Neuronal stem cell (in vitro differentiated cells): ENCODE results near the gene PPFIA1.

ENCODE experiments used
- DNase-seq: peaks from one replicate; pipeline ENCODE4 v3.0.0-alpha.2; 2013; ENCODE audit warnings: low spot score
- H2AFZ ChIP-seq: one replicate; pipeline ENCODE4 v1.6.1; 2013; ENCODE audit warnings: mild to moderate bottlenecking, low read length, inconsistent platforms
- H2AK5ac ChIP-seq: 2 replicates; pipeline ENCODE4 v1.6.1; 2013; ENCODE audit warnings: low read depth, mild to moderate bottlenecking, inconsistent platforms, low read length, moderate library complexity, mixed read lengths
- H2BK120ac ChIP-seq: 2 replicates; pipeline ENCODE4 v1.6.1; 2013; ENCODE audit warnings: low read depth, mild to moderate bottlenecking, inconsistent platforms, low read length, moderate library complexity, mixed read lengths
- H2BK12ac ChIP-seq: one replicate; pipeline ENCODE4 v1.6.1; 2013; ENCODE audit warnings: low read length, inconsistent platforms
- H2BK15ac ChIP-seq: 2 replicates; pipeline ENCODE4 v1.6.1; 2013; ENCODE audit warnings: mild to moderate bottlenecking, low read length, inconsistent platforms, mixed read lengths
- H2BK5ac ChIP-seq: one replicate; pipeline ENCODE4 v1.6.1; 2013; ENCODE audit warnings: inconsistent platforms, mild to moderate bottlenecking, low read length, moderate library complexity
- H3K14ac ChIP-seq: one replicate; pipeline ENCODE4 v1.6.1; 2013; ENCODE audit warnings: low read length, inconsistent platforms
- H3K18ac ChIP-seq: 2 replicates; pipeline ENCODE4 v1.6.1; 2013; ENCODE audit warnings: low read length, inconsistent platforms
- H3K23ac ChIP-seq: 2 replicates; pipeline ENCODE4 v1.6.1; 2013; ENCODE audit warnings: low read depth, mild to moderate bottlenecking, mixed read lengths, low read length, inconsistent platforms; ENCODE audit not compliant: poor library complexity
- H3K27ac ChIP-seq: replicated peaks from 3 replicates; pipeline ENCODE4 v1.5.1; 2013; ENCODE audit warnings: low read length, inconsistent platforms
- H3K27me3 ChIP-seq, 3 experiments: 2 replicates each; pipeline ENCODE4 v1.6.1; 2013; ENCODE audit warnings: low read length in 3 of 3, mild to moderate bottlenecking in 2 of 3, inconsistent platforms in 1 of 3, low read depth in 1 of 3, mixed read lengths in 1 of 3, moderate library complexity in 1 of 3; ENCODE audit not compliant: control insufficient read depth in 3 of 3, insufficient read depth in 3 of 3
- H3K36me3 ChIP-seq, 2 donors: replicated peaks in 1 of 2; 2 replicates each; pipeline ENCODE4 v1.6.1; 2013; ENCODE audit warnings: low read length in 2 of 2; ENCODE audit not compliant: control insufficient read depth in 2 of 2, insufficient read depth in 2 of 2
- H3K4ac ChIP-seq: 2 replicates; pipeline ENCODE4 v1.6.1; 2013; ENCODE audit warnings: inconsistent platforms, mild to moderate bottlenecking, low read length, moderate library complexity
- H3K4me1 ChIP-seq, 2 donors: 1 replicate in 1 of 2; 2 replicates in 1 of 2; pipeline ENCODE4 v1.6.1; 2013; ENCODE audit warnings: low read length in 2 of 2, low read depth in 1 of 2; ENCODE audit not compliant: control insufficient read depth in 2 of 2, insufficient read depth in 1 of 2
- H3K4me2 ChIP-seq: one replicate; pipeline ENCODE4 v1.6.1; 2013; ENCODE audit warnings: mild to moderate bottlenecking, low read length, inconsistent platforms; ENCODE audit not compliant: insufficient read depth, poor library complexity, severe bottlenecking
- H3K4me3 ChIP-seq, 2 donors: 2 replicates each; pipeline ENCODE4 v1.5.1; 2013; ENCODE audit warnings: low read length in 2 of 2, mild to moderate bottlenecking in 2 of 2, inconsistent platforms in 1 of 2, moderate library complexity in 1 of 2
- H3K79me1 ChIP-seq: one replicate; pipeline ENCODE4 v1.6.1; 2013; ENCODE audit warnings: low read depth, mild to moderate bottlenecking, inconsistent platforms, low read length, moderate library complexity
- H3K9ac ChIP-seq: one replicate; pipeline ENCODE4 v1.6.1; 2013; ENCODE audit warnings: mild to moderate bottlenecking, low read depth, low read length, inconsistent platforms; ENCODE audit not compliant: poor library complexity
- H3K9me3 ChIP-seq, 2 donors: replicated peaks in 1 of 2; 2 replicates each; pipeline versions ENCODE3 to v1.6.1; 2013; ENCODE audit warnings: low read length in 2 of 2, mild to moderate bottlenecking in 2 of 2, inconsistent platforms in 1 of 2, low read depth in 1 of 2, mixed read lengths in 1 of 2, moderate library complexity in 1 of 2; ENCODE audit not compliant: control insufficient read depth in 2 of 2, insufficient read depth in 1 of 2
- H4K8ac ChIP-seq: one replicate; pipeline ENCODE4 v1.6.1; 2013; ENCODE audit warnings: low read depth, mild to moderate bottlenecking, inconsistent platforms, low read length, moderate library complexity
- H4K91ac ChIP-seq: one replicate; pipeline ENCODE4 v1.6.1; 2013; ENCODE audit warnings: low read length, low read depth, mild to moderate bottlenecking, inconsistent platforms; ENCODE audit not compliant: poor library complexity
- WGBS, 2 donors: extraction: QIAGEN DNeasy Blood & Tissue Kit; methylation state at CpG; one replicate each; pipeline ENCODE4 v1.1.7; 2013; ENCODE audit warnings: missing lambda C conversion rate in 2 of 2, mixed read lengths in 1 of 2; ENCODE audit not compliant: insufficient read length in 2 of 2, insufficient replicate concordance in 1 of 2; ENCODE audit errors: extremely low coverage in 2 of 2; 5-methylcytosine and 5-hydroxymethylcytosine counted together

The PPFIA1 gene

DNA sequence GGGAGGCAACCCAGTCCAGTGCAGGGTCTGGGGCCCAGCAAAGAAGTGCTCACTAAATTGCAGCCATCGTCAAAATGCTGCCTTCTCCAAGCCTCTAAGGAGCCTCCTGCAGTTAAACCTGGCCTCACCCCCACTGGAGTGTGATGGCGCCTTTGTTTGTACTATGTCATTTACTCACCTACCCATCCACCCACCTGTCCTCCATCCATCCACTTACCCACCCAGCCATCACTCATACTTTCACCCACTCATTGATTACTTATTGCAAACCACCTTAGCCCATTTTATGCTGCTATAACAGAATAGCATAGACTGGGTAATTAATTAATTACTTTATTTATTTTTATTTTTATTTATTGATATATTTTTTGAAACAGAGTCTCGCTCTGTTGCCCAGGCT lies 28.8 kb upstream of the PPFIA1 start:
- Histone ChIP-seq H2BK15ac (no peak overlapping the region), H3K79me1 (no peaks in the 10 kb centered on the region), H3K4me3 (no peak overlapping the region), H4K91ac (no peak overlapping the region), H3K18ac (no peak overlapping the region), H3K9me3 (no peaks in the 10 kb centered on the region), H4K8ac (no peak overlapping the region), H3K4ac (no peak overlapping the region), H3K9ac (no peak overlapping the region), H2BK5ac (no peak overlapping the region), H3K27me3 (peaks cover 0 to 19% (median 0%) of the 10 kb centered on the region in 3 experiments), H3K27ac (no peak overlapping the region), H3K14ac (no peak overlapping the region), H2AFZ (no peak overlapping the region), H3K4me1 (no peaks in the 10 kb centered on the region), H3K4me2 (no peak overlapping the region), H3K36me3 (no peaks in the 10 kb centered on the region), H2BK120ac (no peak overlapping the region), H3K23ac (no peak overlapping the region), H2BK12ac (no peak overlapping the region), H2AK5ac (no peak overlapping the region)
- no peak for DNase-seq
- no CpG with 5 or more reads among the region's 3 CpGs for WGBS, 2 donors

GRCh38 chr11:70242885-70243284 lies 27.6 kb upstream of the PPFIA1 start:
- Histone ChIP-seq H3K36me3 (no peaks in the 10 kb centered on the region), H2BK5ac (no peak overlapping the region), H3K4ac (no peak overlapping the region), H3K4me2 (no peak overlapping the region), H2BK120ac (no peak overlapping the region), H3K9me3 (no peaks in the 10 kb centered on the region), H3K14ac (no peak overlapping the region), H4K8ac (no peak overlapping the region), H3K9ac (no peak overlapping the region), H3K27ac (no peak overlapping the region), H4K91ac (no peak overlapping the region), H2AK5ac (no peak overlapping the region), H3K4me3 (no peak overlapping the region), H2AFZ (no peak overlapping the region), H3K79me1 (no peaks in the 10 kb centered on the region), H2BK12ac (no peak overlapping the region), H2BK15ac (no peak overlapping the region), H3K18ac (no peak overlapping the region), H3K23ac (no peak overlapping the region), H3K4me1 (no peaks in the 10 kb centered on the region), H3K27me3 (peaks cover 0 to 22% (median 0%) of the 10 kb centered on the region in 3 experiments)
- WGBS, 2 donors = no CpG with 5 or more reads among the region's 4 CpGs
- no peak for DNase-seq

DNA sequence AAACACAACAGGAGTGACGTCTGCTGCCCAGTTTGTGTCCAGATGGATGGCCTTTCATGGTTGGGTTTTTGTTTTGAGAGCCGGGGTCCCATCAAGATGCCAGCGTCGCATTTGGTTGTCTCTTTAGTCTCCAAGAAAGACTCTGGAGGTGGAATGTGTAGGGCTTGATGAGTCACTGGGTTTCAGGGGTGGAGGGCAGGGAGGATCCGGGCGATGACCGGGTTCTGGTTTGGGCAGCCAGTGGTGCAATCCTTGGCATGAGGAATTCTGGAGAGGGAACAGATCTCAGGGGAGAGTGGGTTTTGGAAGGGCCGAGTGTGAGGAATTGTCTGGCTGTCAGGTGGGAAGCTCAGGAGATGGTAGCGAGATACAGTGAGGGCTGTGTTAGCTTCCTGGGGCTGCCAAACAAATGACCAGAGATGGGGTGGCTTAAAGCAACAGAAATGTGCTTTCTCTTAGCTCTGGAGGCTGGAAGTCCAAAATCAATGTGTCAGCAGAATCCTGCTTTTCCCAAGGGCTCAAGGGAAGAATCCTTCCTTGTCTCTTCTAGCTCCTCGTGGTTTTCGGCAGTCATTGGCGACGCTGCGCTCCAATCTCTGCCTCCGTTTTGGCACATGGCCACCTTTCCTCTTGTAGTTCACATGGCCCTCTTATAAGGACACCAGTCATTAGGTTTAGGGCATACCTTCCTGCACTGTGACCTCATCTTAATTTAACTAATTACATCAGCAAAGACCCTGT lies 26.4 kb upstream of the PPFIA1 start:
- H3K4me1 ChIP-seq = no peaks in the 10 kb centered on the region
- H2BK15ac ChIP-seq = no peak overlapping the region
- H2AFZ ChIP-seq = no peak overlapping the region
- no peak overlapping the region for H3K9ac ChIP-seq
- H3K27ac ChIP-seq = no peak overlapping the region
- H3K4ac ChIP-seq = no peak overlapping the region
- no peak overlapping the region for H2AK5ac ChIP-seq
- H3K4me3 ChIP-seq = no peak overlapping the region
- H2BK120ac ChIP-seq = no peak overlapping the region
- no peaks in the 10 kb centered on the region for H3K9me3 ChIP-seq
- no peaks in the 10 kb centered on the region for H3K36me3 ChIP-seq
- no peak overlapping the region for H3K14ac ChIP-seq
- H3K23ac ChIP-seq = no peak overlapping the region
- no peak overlapping the region for H2BK12ac ChIP-seq
- H3K79me1 ChIP-seq = no peaks in the 10 kb centered on the region
- H3K18ac ChIP-seq = no peak overlapping the region
- no peak overlapping the region for H3K4me2 ChIP-seq
- H4K91ac ChIP-seq = no peak overlapping the region
- no peak overlapping the region for H2BK5ac ChIP-seq
- WGBS, 2 donors = no CpG with 5 or more reads among the region's 15 CpGs
- no peak overlapping the region for H4K8ac ChIP-seq
- no peak for DNase-seq
- peaks cover 0 to 32% (median 0%) of the 10 kb centered on the region in 3 experiments for H3K27me3 ChIP-seq

DNA sequence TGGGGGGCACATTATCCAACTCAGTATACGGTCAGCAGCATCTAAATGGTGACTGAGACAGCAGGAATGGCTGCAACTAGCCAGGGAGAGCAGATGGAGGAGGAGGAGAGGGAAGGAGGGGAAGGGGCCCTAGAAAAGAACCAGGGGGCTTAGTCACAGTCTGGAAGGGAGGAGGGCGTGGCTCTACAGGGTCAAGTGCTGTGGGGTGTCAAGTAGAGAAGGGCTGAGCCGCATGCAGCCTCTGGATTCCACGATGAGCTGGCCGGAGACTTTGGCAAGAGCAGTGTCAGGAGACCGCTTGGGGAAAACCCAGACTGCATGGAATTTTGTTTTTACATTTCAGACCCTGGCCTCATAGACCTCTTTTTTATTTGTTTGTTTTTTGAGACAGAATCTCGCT lies 25.8 kb upstream of the PPFIA1 start:
- Histone ChIP-seq H3K9ac (no peak overlapping the region), H3K18ac (no peak overlapping the region), H3K36me3 (no peaks in the 10 kb centered on the region), H3K14ac (no peak overlapping the region), H2BK15ac (no peak overlapping the region), H2AK5ac (no peak overlapping the region), H3K27ac (no peak overlapping the region), H3K23ac (no peak overlapping the region), H2BK5ac (no peak overlapping the region), H3K4ac (no peak overlapping the region), H4K8ac (no peak overlapping the region), H3K4me1 (no peaks in the 10 kb centered on the region), H3K4me2 (no peak overlapping the region), H4K91ac (no peak overlapping the region), H3K9me3 (no peaks in the 10 kb centered on the region), H3K4me3 (no peak overlapping the region), H2BK12ac (no peak overlapping the region), H2AFZ (no peak overlapping the region), H3K27me3 (peaks cover 0 to 32% (median 0%) of the 10 kb centered on the region in 3 experiments), H3K79me1 (no peaks in the 10 kb centered on the region), H2BK120ac (no peak overlapping the region)
- no CpG with 5 or more reads among the region's 7 CpGs for WGBS, 2 donors
- no peak for DNase-seq
